HG03571 (cell line): ENCODE data around the gene BBIP1.
A peak's percentile ranks its signal among the peaks of the same experiment; 100 is the strongest.
"Not testable (repeated sequence)": the region's sequence is repeated elsewhere in the genome, so short reads cannot be mapped to it uniquely, and the experiment has no call there.

Experiments used
- ATAC-seq: cut with Tn5 transposase; IDR thresholded peaks from one replicate; pipeline ENCODE4 v1.9.1; 2021; ENCODE audit not compliant: unreplicated experiment

BBIP1 gene

GRCh38 chr10:110923856-110924493 lies 5.0 kb upstream of the BBIP1 start:
- peak; percentile 25 for ATAC-seq

GRCh38 chr10:110919971-110920881 lies 1.2 kb upstream of the BBIP1 start:
- ATAC-seq, result peak; percentile 28

- peak; percentile 82 for ATAC-seq
These were observed 460 bp upstream of the BBIP1 start, which contains the start of gene SHOC2 for GRCh38 chr10:110919349-110919931. Gene SHOC2 (plus strand): TSS chr10:110919604. CDS start chr10:110964359, 44,755 bp downstream.

- no peak for ATAC-seq
These were observed 724 bp downstream of the BBIP1 start for GRCh38 chr10:110918269-110918642.

GRCh38 chr10:110916554-110917346 lies 2.2 kb downstream of the BBIP1 start:
- ATAC-seq, result no peak

- not testable (repeated sequence) for ATAC-seq
These were observed 3.4 kb downstream of the BBIP1 start for GRCh38 chr10:110915600-110915999.

GRCh38 chr10:110915035-110915434 lies 3.9 kb downstream of the BBIP1 start:
- no peak for ATAC-seq

GRCh38 chr10:110914431-110914830 lies 4.5 kb downstream of the BBIP1 start:
- no peak for ATAC-seq

GRCh38 chr10:110912374-110912773 lies 6.6 kb downstream of the BBIP1 start:
- ATAC-seq, result no peak

GRCh38 chr10:110910138-110910537 lies 8.8 kb downstream of the BBIP1 start:
- ATAC-seq, result no peak

- no peak for ATAC-seq
These were observed 15.4 kb downstream of the BBIP1 start for GRCh38 chr10:110903280-110904278.

GRCh38 chr10:110901954-110902819 lies 16.8 kb downstream of the BBIP1 start:
- no peak for ATAC-seq

GRCh38 chr10:110900983-110901382 lies 18.0 kb downstream of the BBIP1 start:
- ATAC-seq, result no peak

GRCh38 chr10:110898391-110898790 lies 20.6 kb downstream of the BBIP1 start:
- no peak for ATAC-seq

GRCh38 chr10:110897184-110897583 lies 21.8 kb downstream of the BBIP1 start:
- no peak for ATAC-seq

GRCh38 chr10:110893559-110894179 lies 25.3 kb downstream of the BBIP1 start:
- ATAC-seq, result peak; percentile 88

- no peak for ATAC-seq
These were observed 26.2 kb downstream of the BBIP1 start for GRCh38 chr10:110892602-110893288.

- ATAC-seq, result no peak
These were observed 31.4 kb downstream of the BBIP1 start for GRCh38 chr10:110887560-110887959.
